Epithelial cell of esophagus (primary cell): ENCODE data around the gene PCCB.

Source experiments
- DNase-seq: peaks from one replicate; pipeline ENCODE4 v3.0.0; 2010; ENCODE audit warnings: low read depth
- H3K4me3 ChIP-seq: 2 replicates; pipeline ENCODE4 v1.5.1; 2011; ENCODE audit warnings: mild to moderate bottlenecking, low read length, control low read depth
- CTCF ChIP-seq: IDR thresholded peaks from 2 replicates; pipeline ENCODE4 v1.5.1; 2011; ENCODE audit warnings: low read depth, mild to moderate bottlenecking, low read length, control low read depth, inconsistent platforms; ENCODE audit not compliant: insufficient read depth; ENCODE audit errors: missing control alignments

PCCB gene

DNA sequence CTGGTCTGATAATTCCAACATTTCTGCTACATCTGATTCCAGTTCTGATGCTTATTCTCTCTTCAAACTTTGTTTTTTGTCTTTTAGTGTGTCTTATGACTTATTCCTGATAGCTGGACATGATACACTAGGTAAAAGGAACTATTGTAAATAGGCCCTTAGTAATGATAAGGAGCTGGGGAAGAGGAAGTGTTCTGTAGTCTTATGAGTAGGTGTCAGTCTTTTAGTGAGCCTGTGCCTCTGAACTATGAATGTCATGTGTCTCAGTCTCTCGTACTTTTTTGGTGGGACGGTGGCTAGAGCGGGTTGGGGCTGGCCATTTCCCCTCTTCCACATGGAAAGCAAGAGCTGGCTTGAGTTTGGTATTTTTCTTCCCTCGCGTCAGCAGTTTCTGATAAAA is 41.2 kb downstream of the PCCB start:
- no peak for TF ChIP-seq CTCF
- no peak overlapping the region for H3K4me3 ChIP-seq
- DNase-seq = no peak

DNA sequence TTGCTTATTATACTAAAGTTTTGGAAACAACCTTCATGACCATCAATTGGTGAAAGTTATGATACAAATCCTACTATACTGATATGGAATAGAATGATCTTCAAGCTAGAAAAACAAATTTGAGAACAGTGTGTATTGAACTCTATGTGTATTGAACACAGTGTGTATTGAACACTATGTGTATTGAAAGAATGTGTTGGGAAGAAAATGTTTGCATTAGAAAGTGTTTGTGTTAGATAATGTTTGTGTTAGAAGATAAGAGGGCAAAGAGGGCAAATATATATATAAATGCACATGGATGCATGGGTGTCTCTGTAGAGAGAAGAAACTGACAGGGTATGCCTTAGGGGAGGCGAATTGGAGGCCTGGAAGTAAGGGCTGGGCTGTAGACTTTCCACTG is 42.4 kb downstream of the PCCB start:
- DNase-seq = no peak
- TF ChIP-seq CTCF = no peak
- no peak overlapping the region for H3K4me3 ChIP-seq

GRCh38 chr3:136293279-136293678 is 43.1 kb downstream of the PCCB start:
- no peak for DNase-seq
- no peak overlapping the region for H3K4me3 ChIP-seq
- TF ChIP-seq CTCF = no peak

DNA sequence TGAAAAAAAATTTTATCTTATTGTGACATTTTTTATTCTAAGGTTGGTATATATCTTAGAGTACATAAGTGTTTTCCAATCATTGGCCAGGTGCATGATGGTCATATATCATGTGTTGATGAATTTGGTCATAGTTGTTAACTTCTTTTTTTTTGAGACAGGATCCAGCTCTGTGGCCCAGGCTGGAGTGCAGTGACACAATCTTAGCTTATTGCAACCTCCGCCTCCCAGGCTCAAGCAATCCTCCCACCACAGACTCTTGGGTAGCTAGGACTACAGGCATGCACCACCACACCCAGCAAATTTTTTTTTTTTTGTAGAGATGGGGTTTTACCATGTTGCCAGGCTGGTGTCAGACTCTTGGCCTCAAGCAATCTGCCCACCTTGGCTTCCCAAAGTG is 44.0 kb downstream of the PCCB start:
- DNase-seq = no peak
- TF ChIP-seq CTCF = no peak
- H3K4me3 ChIP-seq = no peak overlapping the region

- TF ChIP-seq CTCF = no peak
- no peak for DNase-seq
Observed at GRCh38 chr3:136296960-136297359, 46.8 kb downstream of the PCCB start.

DNA sequence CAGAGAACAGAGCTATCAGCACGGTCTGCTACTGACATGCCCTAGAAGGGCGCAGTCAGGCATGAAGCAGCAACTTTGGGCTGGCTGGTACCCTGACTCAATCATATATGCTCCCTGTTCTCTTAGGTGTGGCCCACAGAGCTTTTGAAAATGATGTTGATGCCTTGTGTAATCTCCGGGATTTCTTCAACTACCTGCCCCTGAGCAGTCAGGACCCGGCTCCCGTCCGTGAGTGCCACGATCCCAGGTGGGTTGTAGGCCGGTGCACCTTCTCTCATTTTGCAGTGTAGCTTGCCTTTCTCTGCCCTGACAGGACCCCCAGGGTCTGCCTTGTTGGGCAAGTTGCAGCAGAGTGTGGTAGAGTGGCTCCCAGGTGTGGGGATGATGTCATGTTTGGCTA is 47.7 kb downstream of the PCCB start:
- no peak for TF ChIP-seq CTCF
- DNase-seq = no peak
- H3K4me3 ChIP-seq = no peak overlapping the region

More at GRCh38 chr3:136296960-136297359, 46.8 kb downstream of the PCCB start:
- H3K4me3 ChIP-seq = no peak overlapping the region

DNA sequence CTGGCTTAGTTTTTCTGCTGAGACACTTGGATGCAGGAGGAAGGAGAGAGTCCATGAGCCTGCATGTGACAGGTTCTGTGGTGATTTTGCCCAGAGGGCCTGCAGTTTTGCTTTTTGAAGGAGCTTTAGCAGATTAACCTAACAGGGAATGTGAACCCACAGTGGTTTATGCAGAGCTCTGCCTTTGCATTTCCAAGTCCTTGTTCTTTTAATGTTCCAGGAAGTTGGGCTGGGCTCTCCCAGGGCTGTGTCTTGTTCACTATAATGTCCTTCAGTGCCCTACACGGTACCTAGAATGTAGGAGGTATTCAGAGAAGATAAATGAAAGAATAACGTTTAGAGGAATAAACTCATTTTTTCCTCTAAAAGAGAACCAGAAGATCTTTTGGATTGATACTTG is 50.3 kb downstream of the PCCB start:
- H3K4me3 ChIP-seq = no peak overlapping the region
- no peak for TF ChIP-seq CTCF
- no peak for DNase-seq
